K562 (cell line): Measurements from ENCODE around the gene LMBR1. TPM values are rescaled to one million over a fixed set of nuclear protein-coding genes. Genes with fewer than 3 reads are reported as not detected.

Source experiments
- ATAC-seq: fragments of 200-7000 bp; cut with Tn5 transposase; 3 replicates; pipeline ENCODE4 v1.9.1; 2020; ENCODE audit warnings: moderate library complexity
- BruUV-seq: library from RNA; stranded (reverse); fragments of 400-500 nt; replicated peaks from 2 replicates; lab custom pipeline; 2021; lab: Mats Ljungman, UMichigan
- CTCF ChIA-PET: fragments of 300-600 bp; formaldehyde crosslinking; extraction: SDS; loops from one replicate; lab custom pipeline; 2021; ENCODE audit warnings: low intra/inter-chr PET ratio; lab: Yijun Ruan, JAX
- POLR2A ChIA-PET: fragments of 300-600, 350-650 bp; sonication (Branson Sonifier 250); formaldehyde crosslinking; extraction: SDS; loops from one replicate; lab custom pipeline; 2021; ENCODE audit warnings: antibody characterized with exemption, inconsistent platforms; lab: Yijun Ruan, JAX
- DNase-seq, 4 experiments: peaks; one replicate each; pipeline versions ENCODE4 v3.0.0 to v3.0.0-alpha.2; 2011 to 2018; ENCODE audit warnings: low spot score in 3 of 4, mixed read lengths in 3 of 4; ENCODE audit errors: extremely low read depth in 1 of 4
- FAIRE-seq: peaks from 2 replicates; lab custom pipeline; 2011; peaks lifted over from hg19 to GRCh38; lab: Jason Lieb, UNC
- H2AFZ ChIP-seq: 2 replicates; pipeline ENCODE4 v1.6.0; 2011; ENCODE audit warnings: low read depth, low read length, control low read depth, inconsistent platforms
- H3K27ac ChIP-seq: fragments of 200-600 bp; 3 replicates; pipeline ENCODE4 v1.8.0; 2011; ENCODE audit warnings: low read depth, mild to moderate bottlenecking, control low read depth, inconsistent platforms, low read length, moderate library complexity, mixed read lengths; ENCODE audit errors: extremely low read depth
- H3K27me3 ChIP-seq, 2 experiments: fragments of 300-600 bp in 1 of 2; 2 replicates in 1 of 2; 3 replicates in 1 of 2; pipeline versions ENCODE4 v1.6.0 to v1.8.0; 2011; ENCODE audit warnings: inconsistent platforms in 2 of 2, low read length in 2 of 2, mild to moderate bottlenecking in 1 of 2, mixed read lengths in 1 of 2, moderate library complexity in 1 of 2; ENCODE audit not compliant: control insufficient read depth in 2 of 2, insufficient read depth in 2 of 2
- H3K36me3 ChIP-seq: fragments of 300-600 bp; 3 replicates; pipeline ENCODE4 v1.8.0; 2011; ENCODE audit warnings: mild to moderate bottlenecking, low read length, inconsistent platforms; ENCODE audit not compliant: control insufficient read depth, insufficient read depth
- H3K4me1 ChIP-seq, 2 experiments: fragments of 200-600 bp in 1 of 2; replicated peaks in 1 of 2; 2 replicates in 1 of 2; 3 replicates in 1 of 2; pipeline versions ENCODE4 v1.5.1 to v1.8.0; 2011; ENCODE audit warnings: inconsistent platforms in 2 of 2, low read length in 2 of 2, mild to moderate bottlenecking in 1 of 2, mixed read lengths in 1 of 2, moderate library complexity in 1 of 2; ENCODE audit not compliant: control insufficient read depth in 2 of 2, insufficient read depth in 2 of 2
- H3K4me2 ChIP-seq: 2 replicates; pipeline ENCODE4 v1.6.1; 2011; ENCODE audit warnings: low read length, control low read depth, inconsistent platforms, mixed read lengths; ENCODE audit not compliant: insufficient read depth
- H3K4me3 ChIP-seq: fragments of 200-600 bp; sonication (generic), shearing (Covaris generic); 2 replicates; pipeline ENCODE4 v1.5.1; 2016; ENCODE audit warnings: control low read depth, inconsistent platforms
- H3K79me2 ChIP-seq: fragments of 200-600 bp; 3 replicates; pipeline ENCODE4 v1.8.0; 2011; ENCODE audit warnings: low read length, inconsistent platforms; ENCODE audit not compliant: control insufficient read depth, insufficient read depth
- H3K9ac ChIP-seq, 2 experiments: 2 replicates each; pipeline versions ENCODE4 v1.6.0 to v1.6.1; 2011; ENCODE audit warnings: low read depth in 2 of 2, low read length in 2 of 2, control low read depth in 1 of 2, inconsistent platforms in 1 of 2, mild to moderate bottlenecking in 1 of 2, mixed read lengths in 1 of 2; ENCODE audit not compliant: insufficient read depth in 1 of 2
- H3K9me1 ChIP-seq: one replicate; pipeline ENCODE4 v1.6.0; 2011; ENCODE audit warnings: inconsistent platforms, mild to moderate bottlenecking, low read length, moderate library complexity; ENCODE audit not compliant: control insufficient read depth, insufficient read depth
- H3K9me3 ChIP-seq: replicated peaks from 2 replicates; pipeline ENCODE4 v1.5.1; 2011; ENCODE audit warnings: low read depth, low read length, inconsistent platforms; ENCODE audit not compliant: control insufficient read depth, insufficient read depth
- H4K20me1 ChIP-seq: replicated peaks from 2 replicates; pipeline ENCODE4 v1.6.1; 2011; ENCODE audit warnings: low read length, inconsistent platforms, mixed read lengths; ENCODE audit not compliant: control insufficient read depth, insufficient read depth
- C11orf30 ChIP-seq: fragments of 450-650 bp; IDR thresholded peaks from 2 replicates; pipeline ENCODE4 v1.6.1; 2016; ENCODE audit warnings: low read depth, mild to moderate bottlenecking
- CCAR2 ChIP-seq: fragments of 200-400 bp; formaldehyde crosslinking; IDR thresholded peaks from 2 replicates; pipeline ENCODE4 v1.6.1; 2017; ENCODE audit warnings: mild to moderate bottlenecking, low read depth, low read length
- CSDE1 ChIP-seq, 2 experiments: fragments of 450-650 bp; IDR thresholded peaks; 2 replicates each; pipeline ENCODE4 v1.6.1; 2016; ENCODE audit warnings: mild to moderate bottlenecking in 1 of 2
- FOXA1 ChIP-seq: fragments of 450-650 bp; IDR thresholded peaks from 2 replicates; pipeline ENCODE4 v1.6.1; 2016; ENCODE audit warnings: mild to moderate bottlenecking, borderline replicate concordance
- MAFF ChIP-seq: IDR thresholded peaks from 2 replicates; pipeline ENCODE4 v1.6.1; 2012; ENCODE audit warnings: low read length, improper control_type of control experiment
- MAFG ChIP-seq: fragments of 450-650 bp; conservative IDR thresholded peaks from 2 replicates; pipeline ENCODE4 v1.6.1; 2016; ENCODE audit warnings: missing genetic modification characterization, missing compliant biosample characterization
- PRDM10 ChIP-seq: fragments of 450-650 bp; IDR thresholded peaks from 2 replicates; pipeline ENCODE4 v1.6.1; 2018; ENCODE audit not compliant: partially characterized antibody
- RBFOX2 ChIP-seq: fragments of 200-400 bp; formaldehyde crosslinking; IDR thresholded peaks from 2 replicates; pipeline ENCODE4 v1.6.1; 2017; ENCODE audit warnings: low read depth, mild to moderate bottlenecking, low read length, moderate library complexity
- TRIM28 ChIP-seq: fragments of 450-650 bp; IDR thresholded peaks from 2 replicates; pipeline ENCODE4 v1.6.1; 2017
- WHSC1 ChIP-seq: IDR thresholded peaks from one replicate; pipeline ENCODE4 v1.6.1; 2012; ENCODE audit warnings: low read length, control low read depth, inconsistent platforms
- ZNF316 ChIP-seq: fragments of 450-650 bp; IDR thresholded peaks from 2 replicates; pipeline ENCODE4 v1.6.1; 2016
- ZNF449 ChIP-seq: fragments of 250-450 bp; sonication (Bioruptor Pico); IDR thresholded peaks from 2 replicates; pipeline ENCODE4 v1.8.0; 2022; ENCODE audit warnings: moderate library complexity, mild to moderate bottlenecking, inconsistent platforms
- ZNF518B ChIP-seq: fragments of 250-450 bp; sonication (Bioruptor Pico); IDR thresholded peaks from 2 replicates; pipeline ENCODE4 v1.5.0; 2021; ENCODE audit warnings: mild to moderate bottlenecking, moderate library complexity
- ZNF655 ChIP-seq: fragments of 250-450 bp; sonication (Bioruptor Pico); IDR thresholded peaks from 2 replicates; pipeline ENCODE4 v1.5.0; 2021
- in situ Hi-C: fragments of 300-500 bp; cut with MboI; formaldehyde crosslinking; loops from 4 replicates; pipeline ENCODE4 v1.15.0; 2018; ENCODE audit warnings: inconsistent platforms, mixed read lengths
- intact Hi-C: fragments of 100-400 bp; cut with micrococcal nuclease; formaldehyde crosslinking; loops from 2 replicates; pipeline ENCODE4 v1.14.2; 2022
- polyA plus RNA-seq, 8 experiments: library from polyadenylated mRNA; depleted of rRNA in 4 of 8; stranded (reverse) in 5 of 8; unstranded in 3 of 8; fragments of >200 nt; fragmentation: Nextera tagmentation in 2 of 8; fragmentation: Illumina TruSeq in 1 of 8; extraction: Ambion mirVana in 2 of 8; extraction: Trizol in 1 of 8; gene quantifications; 2 replicates each; pipeline versions ENCODE4 v1.2.1 to v1.2.3, GENCODE V29; 2011 to 2014; ENCODE audit warnings: inconsistent platforms in 1 of 8, missing spikeins in 1 of 8
- total RNA-seq, 7 experiments: library from RNA; depleted of rRNA in 6 of 7; stranded (reverse); fragments of >200 nt in 6 of 7; fragmentation: Illumina TruSeq in 2 of 7; extraction: Trizol in 2 of 7; gene quantifications; 2 replicates each; pipeline versions ENCODE4 v1.2.1 to v1.2.3, GENCODE V29; 2011 to 2021; ENCODE audit warnings: low replicate concordance in 1 of 7

LMBR1 gene
- total and polyA plus RNA-seq, 9 of the 15 experiments (the other 6 are each of a cell fraction or from before 2014, with no cell fraction given): 7.7 to 90.0 (median 59.9) TPM

GRCh38 chr7:156702399-156702798 is 190.6 kb downstream of the LMBR1 start:
- TF ChIP-seq CCAR2 (no peak), WHSC1 (no peak), RBFOX2 (no peak), ZNF518B (CRISPR knock-in tag) (no peak), FOXA1 (no peak), ZNF316 (peak; percentile 71), TRIM28 (no peak), ZNF655 (CRISPR knock-in tag) (no peak), PRDM10 (no peak), MAFG (0 out of 2 replicates have a peak, but pooled peaks have one; percentile 4), CSDE1 (IDR thresholded peaks at IDR 0.05) (no peak), C11orf30 (0 out of 2 replicates have a peak, but pooled peaks have one; percentile 34), MAFF (peak; percentile 8; the same call in 1 of the 2 replicates), ZNF449 (CRISPR knock-in tag) (no peak)
- TF ChIP-seq, all 486 proteins: peak for 4
- BruUV-seq: no TSS peak
- DNase-seq (no peak), ATAC-seq (no peak), FAIRE-seq (no peak)
- POLR2A ChIA-PET: no interaction called here
- Histone ChIP-seq H3K36me3 (no peaks in the 10 kb centered on the region; the same call in 2 of the 3 replicates), H3K9me1 (no peaks in the 10 kb centered on the region), H3K27ac (no peak overlapping the region), H3K27me3 (no peaks in the 10 kb centered on the region), H3K4me2 (no peak overlapping the region), H3K4me3 (no peak overlapping the region), H2AFZ (no peak overlapping the region), H3K9me3 (0 out of 2 replicates have a peak, but pooled peaks cover 3% of the 10 kb centered on the region), H3K79me2 (no peaks in the 10 kb centered on the region; the same call in 2 of the 3 replicates), H3K9ac (no peak overlapping the region), H3K4me1 (no peaks in the 10 kb centered on the region), H4K20me1 (no peaks in the 10 kb centered on the region)
- CTCF ChIA-PET: no interaction called here
- intact Hi-C loops: no loop called here
- in situ Hi-C loops: no loop called here
